Activated CD4-positive, alpha-beta memory T cell treated with anti-CD3 and anti-CD28 coated beads for 36 hours (primary cell): ENCODE measurements around the gene UBD. TPM values are rescaled to one million over a fixed set of nuclear protein-coding genes. Genes with fewer than 3 reads are reported as not detected.

ENCODE experiments used
- CTCF ChIA-PET: fragments of 350-600 bp; sonication (Branson Sonifier 250); formaldehyde crosslinking; loops from one replicate; lab custom pipeline; 2021; ENCODE audit warnings: antibody characterized with exemption, inconsistent platforms; lab: Charles Lee
- POLR2A ChIA-PET: fragments of 350-600 bp; sonication (Branson Sonifier 250); formaldehyde crosslinking; loops from one replicate; lab custom pipeline; 2021; ENCODE audit warnings: antibody characterized with exemption; lab: Charles Lee
- DNase-seq: peaks from one replicate; pipeline ENCODE4 v3.0.0-alpha.2; 2020
- H3K27ac Mint-ChIP-seq: one replicate; pipeline ENCODE4 v1.8.0; 2021; ENCODE audit warnings: mixed read lengths
- H3K27me3 Mint-ChIP-seq: one replicate; pipeline ENCODE4 v1.8.0; 2021; ENCODE audit warnings: mixed read lengths
- H3K36me3 Mint-ChIP-seq: one replicate; pipeline ENCODE4 v1.8.0; 2021; ENCODE audit warnings: mixed read lengths
- H3K4me1 Mint-ChIP-seq: one replicate; pipeline ENCODE4 v1.8.0; 2021; ENCODE audit warnings: low read depth, mixed read lengths
- H3K4me3 Mint-ChIP-seq: one replicate; pipeline ENCODE4 v1.8.0; 2021; ENCODE audit warnings: mild to moderate bottlenecking, mixed read lengths
- H3K9me3 Mint-ChIP-seq: one replicate; pipeline ENCODE4 v1.8.0; 2021; ENCODE audit warnings: mixed read lengths
- intact Hi-C: fragments of 100-400 bp; cut with micrococcal nuclease; formaldehyde crosslinking; loops from one replicate; pipeline ENCODE4 v1.15.1; 2023
- total RNA-seq, 2 experiments: library from RNA; stranded (reverse); gene quantifications; one replicate each; pipeline ENCODE4 v1.2.3, GENCODE V29; 2021

Gene UBD
- total RNA-seq, 2 experiments from 2014 or later, result 0.59 to 0.70 TPM

- CTCF ChIA-PET, result interaction anchor here (0.6 to 1.6 kb wide), 15 partner anchors 12 to 904 kb away, joined by 3 to 4 read pairs (median 3); partner anchors contain the start of genes OR12D3 and UBD
- intact Hi-C loops, result loop anchor here (10.0 kb wide), 3 partner anchors 215 to 905 kb away; partner anchors contain the start of gene OR12D3
- no peaks in the 10 kb centered on the region for H3K9me3 Mint-ChIP-seq
- H3K4me3 Mint-ChIP-seq, result no peak overlapping the region
- DNase-seq, result peak; percentile 58
- POLR2A ChIA-PET, result no interaction called here
- H3K27ac Mint-ChIP-seq, result no peak overlapping the region
- no peaks in the 10 kb centered on the region for H3K4me1 Mint-ChIP-seq
- H3K27me3 Mint-ChIP-seq, result peaks cover 14% of the 10 kb centered on the region
- H3K36me3 Mint-ChIP-seq, result no peaks in the 10 kb centered on the region
These were observed 30.0 kb upstream of the UBD start for GRCh38 chr6:29589423-29590048.

DNA sequence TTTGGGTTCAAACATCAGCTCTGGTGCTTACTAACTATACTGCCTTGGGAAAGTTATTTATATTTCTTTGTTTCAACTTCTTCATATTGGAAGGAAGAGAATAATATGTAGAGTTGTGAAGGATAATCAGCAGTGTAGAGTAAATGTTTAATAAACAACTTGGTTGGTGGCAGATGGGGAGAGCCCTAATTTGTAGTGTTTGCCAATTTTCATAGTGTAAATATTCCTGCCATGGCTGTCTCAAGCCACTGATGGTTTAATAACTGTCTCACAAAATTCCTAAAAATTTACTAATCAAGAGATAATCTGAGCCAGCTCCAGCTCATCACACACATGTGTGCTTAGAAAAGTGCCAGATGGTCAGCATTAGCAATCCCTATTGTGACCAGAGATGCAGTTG, 25.3 kb upstream of the UBD start, which contains the start of gene OR2H2:
TSS of gene OR2H2 (plus strand) at position 301 of the 400 bp plus-strand sequence. CDS start 2,824 bp downstream, outside the sequence.
- CTCF ChIA-PET, result no interaction called here
- peaks cover 24% of the 10 kb centered on the region for H3K27me3 Mint-ChIP-seq
- no peak within 1 kb of the TSS for H3K27ac Mint-ChIP-seq
- H3K36me3 Mint-ChIP-seq, result no peaks in the 10 kb centered on the region
- no peak within 1 kb of the TSS for H3K4me3 Mint-ChIP-seq
- H3K9me3 Mint-ChIP-seq, result no peaks in the 10 kb centered on the region
- intact Hi-C loops, result loop anchor here (10.0 kb wide), 3 partner anchors 210 to 900 kb away; partner anchors contain the start of gene OR12D3
- H3K4me1 Mint-ChIP-seq, result no peaks in the 10 kb centered on the region
- POLR2A ChIA-PET, result no interaction called here
- no peak for DNase-seq

GRCh38 chr6:29577544-29577943, 18.0 kb upstream of the UBD start:
- CTCF ChIA-PET, result interaction anchor here (1.4 kb wide), 1 partner anchor 13 kb away, joined by 4 read pairs; no protein-coding TSS in a partner anchor
- no peaks in the 10 kb centered on the region for H3K9me3 Mint-ChIP-seq
- no peaks in the 10 kb centered on the region for H3K36me3 Mint-ChIP-seq
- H3K27ac Mint-ChIP-seq, result no peak overlapping the region
- POLR2A ChIA-PET, result interaction anchor here (0.6 kb wide), 1 partner anchor 16 kb away, joined by 4 read pairs; no protein-coding TSS in a partner anchor
- H3K27me3 Mint-ChIP-seq, result peaks cover 34% of the 10 kb centered on the region
- intact Hi-C loops, result no loop called here
- no peak overlapping the region for H3K4me3 Mint-ChIP-seq
- no peaks in the 10 kb centered on the region for H3K4me1 Mint-ChIP-seq
- no peak for DNase-seq

DNA sequence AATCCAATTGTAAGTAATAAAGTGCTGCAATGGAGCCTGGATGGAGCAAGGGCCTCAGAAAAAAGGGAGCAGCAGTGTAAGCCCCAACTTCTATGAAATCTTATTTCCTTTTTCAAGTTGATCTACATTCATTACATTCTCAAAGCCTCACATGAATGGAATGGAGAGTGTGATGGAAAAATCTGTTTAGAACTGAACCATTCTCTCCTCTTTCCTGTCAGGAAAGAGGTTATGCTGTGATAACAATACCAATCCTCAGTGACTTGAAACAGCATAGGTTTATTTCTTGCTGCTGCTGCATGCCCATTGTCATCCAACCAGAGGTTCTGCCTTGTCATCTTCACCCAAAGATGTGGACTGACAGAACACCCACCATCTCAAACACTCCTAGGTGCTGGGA, 16.5 kb upstream of the UBD start:
- no peak for DNase-seq
- peaks cover 42% of the 10 kb centered on the region for H3K27me3 Mint-ChIP-seq
- no peak overlapping the region for H3K4me3 Mint-ChIP-seq
- ChIA-PET POLR2A (no interaction called here), CTCF (no interaction called here)
- no peaks in the 10 kb centered on the region for H3K9me3 Mint-ChIP-seq
- intact Hi-C loops, result no loop called here
- H3K27ac Mint-ChIP-seq, result no peak overlapping the region
- no peaks in the 10 kb centered on the region for H3K4me1 Mint-ChIP-seq
- H3K36me3 Mint-ChIP-seq, result no peaks in the 10 kb centered on the region

DNA sequence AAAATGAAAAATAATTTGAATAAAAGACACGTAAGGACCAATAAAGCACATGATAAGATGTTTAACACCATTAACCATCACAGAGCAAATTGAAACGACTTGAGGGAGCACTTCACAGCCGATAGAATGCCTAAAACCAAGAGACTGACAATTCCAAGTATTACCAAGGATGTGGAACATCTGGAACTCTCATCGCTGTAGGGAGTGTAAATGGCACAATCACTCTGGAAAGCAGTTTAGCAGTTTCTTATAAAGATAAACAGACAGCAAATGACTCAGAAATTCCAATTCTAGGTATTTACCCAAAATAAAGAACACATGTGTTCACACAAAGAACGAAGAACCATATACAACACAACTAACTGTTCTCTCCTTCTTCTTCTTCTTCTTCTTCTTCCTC, 8.5 kb upstream of the UBD start:
- ChIA-PET CTCF (no interaction called here), POLR2A (no interaction called here)
- Mint-ChIP-seq H3K27ac (no peak overlapping the region), H3K4me3 (no peak overlapping the region), H3K4me1 (peaks cover 5% of the 10 kb centered on the region), H3K27me3 (peaks cover 35% of the 10 kb centered on the region), H3K36me3 (no peaks in the 10 kb centered on the region), H3K9me3 (no peaks in the 10 kb centered on the region)
- intact Hi-C loops, result no loop called here
- no peak for DNase-seq

GRCh38 chr6:29567541-29567940, 8.0 kb upstream of the UBD start:
- H3K27me3 Mint-ChIP-seq, result peaks cover 39% of the 10 kb centered on the region
- intact Hi-C loops, result no loop called here
- H3K4me3 Mint-ChIP-seq, result no peak overlapping the region
- CTCF ChIA-PET, result no interaction called here
- H3K27ac Mint-ChIP-seq, result no peak overlapping the region
- H3K9me3 Mint-ChIP-seq, result no peaks in the 10 kb centered on the region
- peaks cover 5% of the 10 kb centered on the region for H3K4me1 Mint-ChIP-seq
- POLR2A ChIA-PET, result no interaction called here
- no peak for DNase-seq
- no peaks in the 10 kb centered on the region for H3K36me3 Mint-ChIP-seq

- POLR2A ChIA-PET, result no interaction called here
- Mint-ChIP-seq H3K27ac (no peak overlapping the region), H3K4me3 (no peak overlapping the region), H3K27me3 (peaks cover 36% of the 10 kb centered on the region), H3K4me1 (peaks cover 5% of the 10 kb centered on the region), H3K9me3 (no peaks in the 10 kb centered on the region), H3K36me3 (no peaks in the 10 kb centered on the region)
- CTCF ChIA-PET, result no interaction called here
- DNase-seq, result no peak
- intact Hi-C loops, result no loop called here
These were observed 7.3 kb upstream of the UBD start for GRCh38 chr6:29566856-29567255.

DNA sequence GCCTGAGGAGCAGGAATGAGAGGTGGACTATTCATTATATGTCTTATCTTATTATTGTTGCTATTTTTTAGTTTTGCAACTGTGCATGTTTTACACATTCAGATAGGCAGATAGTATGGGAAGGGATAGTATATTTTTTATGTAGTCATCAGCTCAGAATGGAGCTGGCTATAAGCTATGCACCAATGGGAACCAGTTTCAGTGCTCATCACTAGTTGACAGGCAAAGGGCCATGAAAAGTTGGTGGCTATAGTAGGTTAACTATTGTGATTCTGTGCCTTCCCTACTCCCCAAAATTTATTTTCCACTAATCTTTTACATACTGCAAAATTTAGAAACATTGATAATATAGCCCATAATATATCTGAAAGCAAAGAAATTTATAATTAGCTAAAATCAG, 5.3 kb upstream of the UBD start:
- Mint-ChIP-seq H3K27ac (no peak overlapping the region), H3K36me3 (no peaks in the 10 kb centered on the region), H3K4me3 (no peak overlapping the region), H3K9me3 (no peaks in the 10 kb centered on the region), H3K27me3 (peaks cover 40% of the 10 kb centered on the region), H3K4me1 (peaks cover 7% of the 10 kb centered on the region)
- intact Hi-C loops, result no loop called here
- CTCF ChIA-PET, result no interaction called here
- POLR2A ChIA-PET, result no interaction called here
- DNase-seq, result no peak

GRCh38 chr6:29563435-29563965, 4.0 kb upstream of the UBD start:
- Mint-ChIP-seq H3K4me3 (no peak overlapping the region), H3K9me3 (no peaks in the 10 kb centered on the region), H3K4me1 (peaks cover 7% of the 10 kb centered on the region), H3K27ac (no peak overlapping the region), H3K27me3 (peaks cover 44% of the 10 kb centered on the region), H3K36me3 (no peaks in the 10 kb centered on the region)
- DNase-seq, result no peak
- POLR2A ChIA-PET, result no interaction called here
- CTCF ChIA-PET, result interaction anchor here (0.6 to 0.7 kb wide), 2 partner anchors 25 to 726 kb away, joined by 3 read pairs; no protein-coding TSS in a partner anchor
- intact Hi-C loops, result no loop called here

- CTCF ChIA-PET, result no interaction called here
- no peak for DNase-seq
- Mint-ChIP-seq H3K9me3 (no peaks in the 10 kb centered on the region), H3K36me3 (no peaks in the 10 kb centered on the region), H3K27ac (no peak overlapping the region), H3K27me3 (peaks cover 34% of the 10 kb centered on the region), H3K4me1 (peaks cover 7% of the 10 kb centered on the region), H3K4me3 (no peak overlapping the region)
- intact Hi-C loops, result no loop called here
- POLR2A ChIA-PET, result no interaction called here
These were observed 2.2 kb upstream of the UBD start for GRCh38 chr6:29561606-29562181.

- intact Hi-C loops, result no loop called here
- peaks cover 7% of the 10 kb centered on the region for H3K4me1 Mint-ChIP-seq
- DNase-seq, result no peak
- no peaks in the 10 kb centered on the region for H3K9me3 Mint-ChIP-seq
- H3K4me3 Mint-ChIP-seq, result no peak overlapping the region
- H3K36me3 Mint-ChIP-seq, result no peaks in the 10 kb centered on the region
- no peak overlapping the region for H3K27ac Mint-ChIP-seq
- ChIA-PET POLR2A (no interaction called here), CTCF (no interaction called here)
- peaks cover 35% of the 10 kb centered on the region for H3K27me3 Mint-ChIP-seq
These were observed 1.6 kb upstream of the UBD start for GRCh38 chr6:29561091-29561490.

DNA sequence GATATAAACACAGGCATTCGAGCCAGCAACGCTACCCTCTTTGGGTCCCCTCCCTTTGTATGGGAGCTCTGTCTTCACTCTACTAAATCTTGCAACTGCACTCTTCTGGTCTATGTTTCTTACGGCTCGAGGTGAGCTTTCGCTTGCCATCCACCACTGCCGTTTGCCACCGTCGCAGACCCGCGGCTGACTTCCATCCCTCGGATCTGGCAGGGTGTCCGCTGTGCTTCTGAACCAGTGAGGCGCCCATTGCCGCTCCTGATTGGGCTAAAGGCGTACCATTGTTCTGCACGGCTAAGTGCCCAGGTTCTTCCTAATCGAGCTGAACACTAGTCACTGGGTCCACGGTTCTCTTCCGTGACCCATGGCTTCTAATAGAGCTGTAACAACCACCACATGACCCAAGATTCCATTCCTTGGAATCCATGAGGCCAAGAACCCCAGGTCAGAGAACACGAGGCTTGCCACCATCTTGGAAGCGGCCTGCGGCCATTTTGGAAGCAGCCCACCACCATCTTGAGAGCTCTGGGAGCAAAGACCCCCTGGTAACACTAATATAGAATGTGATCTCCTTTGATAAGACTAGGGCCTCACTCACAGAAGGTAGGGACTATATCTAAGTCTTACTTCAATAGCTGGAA, 973 bp downstream of the UBD start:
- H3K27ac Mint-ChIP-seq, result no peak overlapping the region
- CTCF ChIA-PET, result interaction anchor here (1.0 kb wide), 1 partner anchor 31 kb away, joined by 3 read pairs; no protein-coding TSS in a partner anchor
- intact Hi-C loops, result no loop called here
- no peak for DNase-seq
- no peak overlapping the region for H3K4me3 Mint-ChIP-seq
- POLR2A ChIA-PET, result no interaction called here
- H3K27me3 Mint-ChIP-seq, result peaks cover 49% of the 10 kb centered on the region
- H3K9me3 Mint-ChIP-seq, result no peaks in the 10 kb centered on the region
- H3K36me3 Mint-ChIP-seq, result no peaks in the 10 kb centered on the region
- H3K4me1 Mint-ChIP-seq, result peaks cover 14% of the 10 kb centered on the region
